Posterior vena cava (tissue), 2 donors: ENCODE results near the gene IGFN1. TPM values are rescaled to one million over a fixed set of nuclear protein-coding genes. Genes with fewer than 3 reads are reported as not detected.
A peak's percentile ranks its signal among the peaks of the same experiment; 100 is the strongest.
"Not testable (repeated sequence)": the region's sequence is repeated elsewhere in the genome, so short reads cannot be mapped to it uniquely, and the experiment has no call there.

ENCODE experiments used
- DNase-seq: peaks from one replicate; pipeline ENCODE4 v3.0.0-alpha.2; 2020; ENCODE audit warnings: low spot score
- intact Hi-C, 2 donors: fragments of 100-400 bp; cut with DNase I; formaldehyde crosslinking; loops; one replicate each; pipeline versions ENCODE4 v1.14.1 to v1.14.2; 2022 to 2023
- total RNA-seq, 2 donors: library from RNA; stranded (reverse); fragmentation: NEBNext Ultra II Directional; extraction: Animal tissue kit (Norgen Biotek cat#: 25700); gene quantifications; one replicate each; pipeline ENCODE4 v1.2.1, GENCODE V29; 2021
- donor health status: DM: yes; HTN: yes; CAD: no.
- donor health status: DM: yes; HTN: yes; CAD: no.

Gene IGFN1
- total RNA-seq, 2 donors from 2014 or later = 0.90 to 3.4 TPM

GRCh38 chr1:201226859-201227488 lies 36.4 kb downstream of the IGFN1 start:
- intact Hi-C loops = loop anchor here in 1 of 2 donors (10.0 kb wide), 1 partner anchor 252 kb away; no protein-coding TSS in a partner anchor
- DNase-seq = peak; percentile 23

GRCh38 chr1:201228011-201228983 lies 37.7 kb downstream of the IGFN1 start:
- intact Hi-C loops = loop anchor here in 1 of 2 donors (10.0 kb wide), 1 partner anchor 253 kb away; no protein-coding TSS in a partner anchor
- peak; percentile 66 for DNase-seq

GRCh38 chr1:201229095-201229494 lies 38.5 kb downstream of the IGFN1 start:
- peak; percentile 34 for DNase-seq
- intact Hi-C loops = loop anchor here in 1 of 2 donors (10.0 kb wide), 1 partner anchor 254 kb away; no protein-coding TSS in a partner anchor

GRCh38 chr1:201229771-201230635 lies 39.4 kb downstream of the IGFN1 start:
- intact Hi-C loops = loop anchor here in 1 of 2 donors (10.0 kb wide), 1 partner anchor 255 kb away; no protein-coding TSS in a partner anchor

GRCh38 chr1:201230676-201231075 lies 40.1 kb downstream of the IGFN1 start:
- DNase-seq = peak; percentile 25
- intact Hi-C loops = no loop called here

More at GRCh38 chr1:201229771-201230635, 39.4 kb downstream of the IGFN1 start:
- peak; percentile 47 for DNase-seq

GRCh38 chr1:201239646-201240045 lies 49.0 kb downstream of the IGFN1 start:
- peak; percentile 18 for DNase-seq
- intact Hi-C loops = not testable (repeated sequence)

- intact Hi-C loops = no loop called here
Observed at GRCh38 chr1:201240171-201240570, 49.5 kb downstream of the IGFN1 start.

GRCh38 chr1:201241736-201242135 lies 51.1 kb downstream of the IGFN1 start:
- intact Hi-C loops = no loop called here

More at GRCh38 chr1:201240171-201240570, 49.5 kb downstream of the IGFN1 start:
- no peak for DNase-seq

GRCh38 chr1:201245082-201245481 lies 54.5 kb downstream of the IGFN1 start:
- intact Hi-C loops = no loop called here
- no peak for DNase-seq

More at GRCh38 chr1:201241736-201242135, 51.1 kb downstream of the IGFN1 start:
- no peak for DNase-seq

- intact Hi-C loops = no loop called here
- peak; percentile 13 for DNase-seq
Observed at GRCh38 chr1:201248721-201249559, 58.3 kb downstream of the IGFN1 start.

GRCh38 chr1:201250326-201251011 lies 59.8 kb downstream of the IGFN1 start:
- peak; percentile 77 for DNase-seq
- intact Hi-C loops = loop anchor here in 1 of 2 donors (5.0 to 10.0 kb wide), 2 partner anchors 112 to 154 kb away; no protein-coding TSS in a partner anchor

GRCh38 chr1:201251411-201251810 lies 60.8 kb downstream of the IGFN1 start:
- DNase-seq = peak; percentile 62
- intact Hi-C loops = loop anchor here in 1 of 2 donors (5.0 to 10.0 kb wide), 2 partner anchors 111 to 153 kb away; no protein-coding TSS in a partner anchor

- intact Hi-C loops = loop anchor here in 1 of 2 donors (5.0 to 10.0 kb wide), 2 partner anchors 110 to 153 kb away; no protein-coding TSS in a partner anchor
- DNase-seq = peak; percentile 66
Observed at GRCh38 chr1:201251851-201252430, 61.3 kb downstream of the IGFN1 start.

- intact Hi-C loops = loop anchor here in 1 of 2 donors (5.0 to 10.0 kb wide), 2 partner anchors 109 to 152 kb away; no protein-coding TSS in a partner anchor
- peak; percentile 31 for DNase-seq
Observed at GRCh38 chr1:201252944-201253371, 62.3 kb downstream of the IGFN1 start.

GRCh38 chr1:201253411-201253810 lies 62.8 kb downstream of the IGFN1 start:
- peak; percentile 65 for DNase-seq
- intact Hi-C loops = loop anchor here in 1 of 2 donors (5.0 to 10.0 kb wide), 2 partner anchors 109 to 151 kb away; no protein-coding TSS in a partner anchor

- DNase-seq = peak; percentile 62
- intact Hi-C loops = loop anchor here (2.0 to 10.0 kb wide), 3 partner anchors 101 to 151 kb away; no protein-coding TSS in a partner anchor
Observed at GRCh38 chr1:201253906-201254624, 63.4 kb downstream of the IGFN1 start.
